Measurements from ENCODE around the gene UHRF2.

Gene UHRF2

DNA sequence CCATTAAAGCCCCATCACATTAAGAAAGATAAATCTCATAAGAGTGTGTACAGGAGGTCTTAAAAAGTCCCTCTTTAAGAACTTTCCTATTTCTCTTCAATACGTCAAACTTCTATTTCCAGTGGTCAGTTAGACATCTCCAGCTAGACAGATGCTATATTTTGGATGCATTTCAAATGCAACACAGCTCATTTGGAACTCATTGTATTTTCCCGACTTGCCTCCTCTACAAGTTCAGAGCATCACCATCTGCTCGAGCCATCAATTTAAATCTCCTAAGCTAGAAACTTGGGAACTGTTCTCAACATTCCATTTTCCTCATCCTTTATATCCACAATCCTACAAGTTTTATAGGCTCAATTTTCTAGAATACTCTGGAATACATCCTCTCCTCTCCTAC lies 3.2 kb upstream of the UHRF2 start:
- Histone ChIP-seq H4K8ac (ENCODE audit: low read depth, low read length) (no peak overlapping the region), H2AFZ (ENCODE audit: insufficient read depth, low read length, poor library complexity) (no peak overlapping the region), H3K4ac (ENCODE audit: low read depth, low read length) (no peak overlapping the region), H3K18ac (ENCODE audit: low read length) (no peak overlapping the region), H2BK12ac (ENCODE audit: low read length) (no peak overlapping the region), H3K14ac (ENCODE audit: low read length) (no peak overlapping the region), H3K9ac (ENCODE audit: low read length) (no peak overlapping the region), H3K23ac (ENCODE audit: low read length) (no peak overlapping the region), H3K4me2 (ENCODE audit: low read length) (no peak overlapping the region), H3K27me3 (ENCODE audit: insufficient read depth, low read length) (no peaks in the 10 kb centered on the region), H3K4me1 (ENCODE audit: control insufficient read depth in 1 of 2, insufficient read depth in 2 of 2, low read length in 2 of 2) (peaks cover 0 to 5% of the 10 kb centered on the region in 2 experiments), H3K36me3 (ENCODE audit: control insufficient read depth in 1 of 2, insufficient read depth in 2 of 2, low read length in 2 of 2) (no peaks in the 10 kb centered on the region), H2AK5ac (ENCODE audit: low read length) (no peak overlapping the region), H2BK5ac (ENCODE audit: low read depth, low read length, poor library complexity) (no peak overlapping the region), H2BK120ac (ENCODE audit: insufficient read depth, low read length, poor library complexity) (no peak overlapping the region), H3K79me2 (ENCODE audit: control insufficient read depth, insufficient read depth, low read length, poor library complexity) (peaks cover 11% of the 10 kb centered on the region), H3K4me3 (ENCODE audit: low read depth, low read length) (no peak overlapping the region), H4K91ac (ENCODE audit: low read depth, low read length) (no peak overlapping the region), H3K79me1 (ENCODE audit: low read length) (peaks cover 15% of the 10 kb centered on the region), H3K27ac (ENCODE audit: low read depth, low read length) (no peak overlapping the region), H4K12ac (ENCODE audit: low read depth, low read length) (no peak overlapping the region), H3K9me3 (ENCODE audit: insufficient read depth, low read depth, low read length) (no peaks in the 10 kb centered on the region)
- WGBS (ENCODE audit: extremely low coverage, insufficient coverage, insufficient read length) = no CpG with 5 or more reads among the region's 3 CpGs
- DNase-seq = no peak

DNA sequence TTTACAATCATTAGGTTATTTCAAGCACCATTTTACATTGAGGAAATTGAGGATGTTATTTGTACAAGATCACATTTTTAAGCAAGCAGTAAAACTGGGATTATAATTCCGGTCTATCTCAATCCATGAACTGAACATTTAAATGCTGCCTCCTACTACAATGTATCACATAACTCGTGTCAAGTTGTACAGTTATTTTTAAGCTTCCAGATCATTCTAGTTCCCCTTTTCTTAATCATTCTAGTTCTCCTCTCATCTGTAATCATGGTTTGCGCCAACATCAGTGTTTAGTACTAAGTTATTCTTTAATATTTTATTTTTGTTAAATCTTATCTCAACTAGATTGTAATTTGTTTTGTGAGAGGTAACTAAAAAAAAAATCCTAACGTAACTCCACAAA lies 2.4 kb upstream of the UHRF2 start:
- Histone ChIP-seq H3K79me2 (ENCODE audit: control insufficient read depth, insufficient read depth, low read length, poor library complexity) (peaks cover 11% of the 10 kb centered on the region), H4K8ac (ENCODE audit: low read depth, low read length) (no peak overlapping the region), H3K14ac (ENCODE audit: low read length) (no peak overlapping the region), H3K4ac (ENCODE audit: low read depth, low read length) (no peak overlapping the region), H3K36me3 (ENCODE audit: control insufficient read depth in 1 of 2, insufficient read depth in 2 of 2, low read length in 2 of 2) (no peaks in the 10 kb centered on the region), H4K91ac (ENCODE audit: low read depth, low read length) (no peak overlapping the region), H3K4me3 (ENCODE audit: low read depth, low read length) (no peak overlapping the region), H4K12ac (ENCODE audit: low read depth, low read length) (no peak overlapping the region), H2BK12ac (ENCODE audit: low read length) (no peak overlapping the region), H3K9me3 (ENCODE audit: insufficient read depth, low read depth, low read length) (no peaks in the 10 kb centered on the region), H2BK120ac (ENCODE audit: insufficient read depth, low read length, poor library complexity) (no peak overlapping the region), H3K79me1 (ENCODE audit: low read length) (peaks cover 15% of the 10 kb centered on the region), H2AFZ (ENCODE audit: insufficient read depth, low read length, poor library complexity) (no peak overlapping the region), H2AK5ac (ENCODE audit: low read length) (no peak overlapping the region), H3K27ac (ENCODE audit: low read depth, low read length) (no peak overlapping the region), H2BK5ac (ENCODE audit: low read depth, low read length, poor library complexity) (no peak overlapping the region), H3K4me2 (ENCODE audit: low read length) (no peak overlapping the region), H3K18ac (ENCODE audit: low read length) (no peak overlapping the region), H3K23ac (ENCODE audit: low read length) (no peak overlapping the region), H3K4me1 (ENCODE audit: control insufficient read depth in 1 of 2, insufficient read depth in 2 of 2, low read length in 2 of 2) (peaks cover 3 to 7% of the 10 kb centered on the region in 2 experiments), H3K27me3 (ENCODE audit: insufficient read depth, low read length) (no peaks in the 10 kb centered on the region), H3K9ac (ENCODE audit: low read length) (no peak overlapping the region)
- DNase-seq = no peak
- WGBS (ENCODE audit: extremely low coverage, insufficient coverage, insufficient read length) = no CpG with 5 or more reads among the region's 4 CpGs

DNA sequence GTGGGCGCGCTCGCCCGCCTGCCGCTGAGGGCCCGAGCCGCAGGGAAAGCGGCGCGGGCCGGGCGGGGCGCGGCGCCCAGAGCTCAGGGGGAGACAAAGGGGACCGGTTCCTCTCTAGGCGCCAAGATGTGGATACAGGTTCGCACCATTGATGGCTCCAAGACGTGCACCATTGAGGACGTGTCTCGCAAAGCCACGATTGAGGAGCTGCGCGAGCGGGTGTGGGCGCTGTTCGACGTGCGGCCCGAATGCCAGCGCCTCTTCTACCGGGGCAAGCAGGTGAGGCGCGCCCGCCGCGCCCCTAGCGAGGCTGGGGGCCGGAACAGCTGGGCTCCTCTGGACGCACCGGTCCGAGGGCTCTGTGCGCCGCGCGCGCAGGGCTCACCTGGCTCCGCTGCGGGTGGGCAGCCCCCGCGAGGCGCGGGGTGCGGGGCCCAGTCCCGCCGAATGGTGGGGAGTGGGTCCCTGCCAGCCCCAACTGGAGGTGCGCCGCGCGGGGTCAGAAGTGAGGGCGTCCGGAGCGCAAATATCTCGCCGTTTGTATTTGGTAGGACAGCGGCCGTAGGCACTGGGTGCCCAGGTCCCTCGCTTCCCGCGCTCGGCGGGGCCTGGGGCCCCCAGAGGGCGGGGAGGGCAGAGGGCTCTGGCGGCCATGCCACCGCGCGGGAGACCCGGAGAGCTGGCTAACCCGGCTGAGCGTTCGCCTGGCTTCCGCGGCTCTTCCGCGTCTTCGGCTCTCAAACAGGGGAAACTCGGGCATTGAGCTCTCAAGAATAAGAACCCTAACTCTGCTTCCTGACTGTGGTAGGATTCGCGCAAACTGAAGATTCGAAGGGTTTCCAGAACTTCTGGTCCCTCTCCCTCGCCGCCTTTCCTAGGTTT lies 607 bp downstream of the UHRF2 start:
- no CpG with 5 or more reads among the region's 92 CpGs for WGBS (ENCODE audit: extremely low coverage, insufficient coverage, insufficient read length)
- peak overlapping the region; percentile 23 for H2BK5ac ChIP-seq (ENCODE audit: low read depth, low read length, poor library complexity)
- H3K79me1 ChIP-seq (ENCODE audit: low read length) = peaks cover 15% of the 10 kb centered on the region
- peak overlapping the region; percentile 95 for H4K12ac ChIP-seq (ENCODE audit: low read depth, low read length)
- H3K9me3 ChIP-seq (ENCODE audit: insufficient read depth, low read depth, low read length) = no peaks in the 10 kb centered on the region
- H3K79me2 ChIP-seq (ENCODE audit: control insufficient read depth, insufficient read depth, low read length, poor library complexity) = peaks cover 19% of the 10 kb centered on the region
- peaks cover 0 to 4% of the 10 kb centered on the region in 2 experiments for H3K36me3 ChIP-seq (ENCODE audit: control insufficient read depth in 1 of 2, insufficient read depth in 2 of 2, low read length in 2 of 2)
- peak; percentile 10 to 45 for DNase-seq
- H3K4me3 ChIP-seq (ENCODE audit: low read depth, low read length) = peak overlapping the region; percentile 99
- no peak overlapping the region for H2BK12ac ChIP-seq (ENCODE audit: low read length)
- H3K18ac ChIP-seq (ENCODE audit: low read length) = peak overlapping the region; percentile 34
- peak overlapping the region; percentile 69 for H2AK5ac ChIP-seq (ENCODE audit: low read length)
- peak overlapping the region; percentile 75 for H4K8ac ChIP-seq (ENCODE audit: low read depth, low read length)
- H3K14ac ChIP-seq (ENCODE audit: low read length) = peak overlapping the region; percentile 72
- peak overlapping the region; percentile 98 for H3K9ac ChIP-seq (ENCODE audit: low read length)
- H4K91ac ChIP-seq (ENCODE audit: low read depth, low read length) = peak overlapping the region; percentile 87
- peak overlapping the region; percentile 91 for H2AFZ ChIP-seq (ENCODE audit: insufficient read depth, low read length, poor library complexity)
- H3K27me3 ChIP-seq (ENCODE audit: insufficient read depth, low read length) = no peaks in the 10 kb centered on the region
- H2BK120ac ChIP-seq (ENCODE audit: insufficient read depth, low read length, poor library complexity) = peak overlapping the region; percentile 52
- H3K27ac ChIP-seq (ENCODE audit: low read depth, low read length) = peak overlapping the region; percentile 48
- H3K4me1 ChIP-seq (ENCODE audit: control insufficient read depth in 1 of 2, insufficient read depth in 2 of 2, low read length in 2 of 2) = peaks cover 3 to 7% of the 10 kb centered on the region in 2 experiments
- peak overlapping the region; percentile 68 for H3K4me2 ChIP-seq (ENCODE audit: low read length)
- H3K23ac ChIP-seq (ENCODE audit: low read length) = no peak overlapping the region
- H3K4ac ChIP-seq (ENCODE audit: low read depth, low read length) = peak overlapping the region; percentile 98

DNA sequence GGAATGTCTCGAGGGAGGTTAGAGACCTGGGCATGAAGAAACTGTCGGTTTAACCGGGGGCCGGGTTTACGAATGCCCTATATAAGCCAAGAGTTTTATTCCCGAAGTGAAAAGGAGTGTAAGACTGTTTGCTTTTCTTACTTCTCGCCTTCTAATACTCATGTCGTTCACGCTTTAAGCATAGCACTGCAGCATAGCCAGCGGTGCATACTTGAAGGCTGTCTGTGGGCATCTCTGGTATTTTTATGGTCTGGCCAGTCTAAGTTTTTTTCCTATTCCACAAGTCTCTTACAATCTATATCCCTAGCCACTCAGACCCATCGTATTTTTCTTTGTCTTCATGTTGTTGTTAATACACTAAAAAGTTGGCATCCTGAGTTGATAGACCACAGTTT lies 1.2 kb downstream of the UHRF2 start:
- H3K4me3 ChIP-seq (ENCODE audit: low read depth, low read length) = peak overlapping the region; percentile 99
- H3K36me3 ChIP-seq (ENCODE audit: control insufficient read depth in 1 of 2, insufficient read depth in 2 of 2, low read length in 2 of 2) = peaks cover 0 to 4% of the 10 kb centered on the region in 2 experiments
- no peak overlapping the region for H2BK12ac ChIP-seq (ENCODE audit: low read length)
- no peak overlapping the region for H2BK120ac ChIP-seq (ENCODE audit: insufficient read depth, low read length, poor library complexity)
- no peak overlapping the region for H3K23ac ChIP-seq (ENCODE audit: low read length)
- H3K79me1 ChIP-seq (ENCODE audit: low read length) = peaks cover 15% of the 10 kb centered on the region
- peak overlapping the region; percentile 69 for H2AK5ac ChIP-seq (ENCODE audit: low read length)
- peaks cover 3 to 7% of the 10 kb centered on the region in 2 experiments for H3K4me1 ChIP-seq (ENCODE audit: control insufficient read depth in 1 of 2, insufficient read depth in 2 of 2, low read length in 2 of 2)
- no peaks in the 10 kb centered on the region for H3K9me3 ChIP-seq (ENCODE audit: insufficient read depth, low read depth, low read length)
- peaks cover 19% of the 10 kb centered on the region for H3K79me2 ChIP-seq (ENCODE audit: control insufficient read depth, insufficient read depth, low read length, poor library complexity)
- DNase-seq = peak; percentile 7 to 29
- peak overlapping the region; percentile 91 for H2AFZ ChIP-seq (ENCODE audit: insufficient read depth, low read length, poor library complexity)
- no peak overlapping the region for H3K27ac ChIP-seq (ENCODE audit: low read depth, low read length)
- no peak overlapping the region for H4K91ac ChIP-seq (ENCODE audit: low read depth, low read length)
- H3K14ac ChIP-seq (ENCODE audit: low read length) = peak overlapping the region; percentile 72
- peak overlapping the region; percentile 98 for H3K4ac ChIP-seq (ENCODE audit: low read depth, low read length)
- peak overlapping the region; percentile 68 for H3K4me2 ChIP-seq (ENCODE audit: low read length)
- no peak overlapping the region for H4K8ac ChIP-seq (ENCODE audit: low read depth, low read length)
- no peak overlapping the region for H2BK5ac ChIP-seq (ENCODE audit: low read depth, low read length, poor library complexity)
- peak overlapping the region; percentile 95 for H4K12ac ChIP-seq (ENCODE audit: low read depth, low read length)
- no peaks in the 10 kb centered on the region for H3K27me3 ChIP-seq (ENCODE audit: insufficient read depth, low read length)
- H3K18ac ChIP-seq (ENCODE audit: low read length) = no peak overlapping the region
- H3K9ac ChIP-seq (ENCODE audit: low read length) = peak overlapping the region; percentile 98
- WGBS (ENCODE audit: extremely low coverage, insufficient coverage, insufficient read length) = no CpG with 5 or more reads among the region's 11 CpGs

All from trophoblast cell (in vitro differentiated cells and primary cell).